Hepatocyte (in vitro differentiated cells): ENCODE results near the gene GALNT17. TPM values are rescaled to one million over a fixed set of nuclear protein-coding genes. Genes with fewer than 3 reads are reported as not detected.

ENCODE experiments used
- DNase-seq: peaks from one replicate; pipeline ENCODE4 v3.0.0-alpha.2; 2016; ENCODE audit warnings: low spot score
- H2AFZ ChIP-seq: fragments of 200-600 bp; sonication (generic); 2 replicates; pipeline ENCODE4 v1.6.0; 2016; ENCODE audit warnings: antibody characterized with exemption, mild to moderate bottlenecking
- H3K27ac ChIP-seq: fragments of 200-600 bp; sonication (generic); 2 replicates; pipeline ENCODE4 v1.5.1; 2016; ENCODE audit warnings: mild to moderate bottlenecking
- H3K27me3 ChIP-seq: fragments of 200-600 bp; sonication (generic); 2 replicates; pipeline ENCODE4 v1.6.1; 2016
- H3K36me3 ChIP-seq: fragments of 200-600 bp; sonication (generic); replicated peaks from 2 replicates; pipeline ENCODE4 v1.5.1; 2016; ENCODE audit warnings: low read depth; ENCODE audit not compliant: insufficient read depth
- H3K4me1 ChIP-seq: fragments of 200-600 bp; sonication (generic); 2 replicates; pipeline ENCODE4 v1.5.1; 2016; ENCODE audit warnings: mild to moderate bottlenecking, moderate library complexity; ENCODE audit not compliant: insufficient read depth
- H3K4me2 ChIP-seq: fragments of 200-600 bp; sonication (generic); 2 replicates; pipeline ENCODE4 v1.6.0; 2016
- H3K4me3 ChIP-seq: fragments of 200-600 bp; sonication (generic); 2 replicates; pipeline ENCODE4 v1.5.1; 2016; ENCODE audit warnings: mild to moderate bottlenecking
- H3K79me2 ChIP-seq: fragments of 200-600 bp; sonication (generic); 2 replicates; pipeline ENCODE4 v1.6.0; 2017; ENCODE audit warnings: mild to moderate bottlenecking
- H3K9me2 ChIP-seq: fragments of 200-600 bp; sonication (generic); replicated peaks from 2 replicates; pipeline ENCODE4 v1.6.0; 2017; ENCODE audit warnings: mild to moderate bottlenecking; ENCODE audit not compliant: insufficient read depth
- H3K9me3 ChIP-seq: fragments of 200-600 bp; sonication (generic); 2 replicates; pipeline ENCODE4 v1.5.1; 2016; ENCODE audit warnings: low read depth, mild to moderate bottlenecking
- H4K20me1 ChIP-seq: fragments of 200-600 bp; sonication (generic); 2 replicates; pipeline ENCODE4 v1.6.0; 2016; ENCODE audit warnings: mild to moderate bottlenecking; ENCODE audit not compliant: insufficient read depth, poor library complexity, severe bottlenecking
- EZH2 ChIP-seq: fragments of 200-600 bp; sonication (generic); IDR thresholded peaks from 2 replicates; pipeline ENCODE4 v1.6.1; 2016; ENCODE audit warnings: antibody characterized with exemption, mild to moderate bottlenecking, borderline replicate concordance
- EZH2phosphoT487 ChIP-seq: fragments of 200-600 bp; sonication (generic); IDR thresholded peaks from one replicate; pipeline ENCODE4 v1.6.1; 2018; ENCODE audit warnings: antibody characterized with exemption, mild to moderate bottlenecking, low read depth, moderate library complexity; ENCODE audit not compliant: unreplicated experiment, severe bottlenecking
- WGBS: methylation state at CpG from one replicate; pipeline ENCODE4 v1.1.6; 2016; ENCODE audit warnings: low lambda C conversion rate; ENCODE audit errors: missing lambda C conversion rate; 5-methylcytosine and 5-hydroxymethylcytosine counted together
- polyA plus RNA-seq: library from polyadenylated mRNA; unstranded; fragments of >200 nt; fragmentation: Nextera tagmentation; extraction: Ambion mirVana; gene quantifications from 2 replicates; pipeline ENCODE4 v1.2.1, GENCODE V29; 2016
- total RNA-seq: library from RNA; depleted of rRNA; stranded (reverse); fragments of >200 nt; gene quantifications from 2 replicates; pipeline ENCODE4 v1.2.3, GENCODE V29; 2014
- TF ChIP-seq, protein P1 (sequence below): fragments of 200-600 bp; sonication (generic); IDR thresholded peaks from 2 replicates; pipeline ENCODE4 v1.5.1; 2016; ENCODE audit warnings: antibody characterized with exemption, mild to moderate bottlenecking; ENCODE audit not compliant: poor library complexity

GALNT17 gene
- total and polyA plus RNA-seq, 2 experiments from 2014 or later = 4.3 to 8.1 TPM

DNA sequence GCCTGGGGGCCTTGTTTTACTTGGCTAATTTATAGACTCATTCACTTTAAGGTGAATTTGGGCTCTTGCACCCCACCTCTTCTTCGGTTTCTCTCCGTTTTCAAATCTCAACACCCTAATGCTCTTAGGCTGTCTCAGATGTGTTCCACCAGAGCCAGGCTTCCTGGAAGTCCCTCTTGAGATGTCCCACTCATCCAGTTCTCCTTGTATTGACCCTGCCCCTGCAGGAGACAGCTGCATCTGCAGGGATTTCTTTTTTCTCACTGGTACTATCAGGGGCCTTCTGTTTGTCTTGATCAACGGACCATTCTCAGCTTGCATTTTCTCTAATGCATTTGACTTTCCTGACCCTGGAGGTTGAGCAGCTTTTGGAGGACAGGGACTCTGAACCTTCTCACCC lies 279.5 kb downstream of the GALNT17 start:
- no peaks in the 10 kb centered on the region for H3K79me2 ChIP-seq
- no peak overlapping the region for H2AFZ ChIP-seq
- TF ChIP-seq EZH2phosphoT487 (no peak), EZH2 (no peak)
- TF ChIP-seq, protein P1, sequence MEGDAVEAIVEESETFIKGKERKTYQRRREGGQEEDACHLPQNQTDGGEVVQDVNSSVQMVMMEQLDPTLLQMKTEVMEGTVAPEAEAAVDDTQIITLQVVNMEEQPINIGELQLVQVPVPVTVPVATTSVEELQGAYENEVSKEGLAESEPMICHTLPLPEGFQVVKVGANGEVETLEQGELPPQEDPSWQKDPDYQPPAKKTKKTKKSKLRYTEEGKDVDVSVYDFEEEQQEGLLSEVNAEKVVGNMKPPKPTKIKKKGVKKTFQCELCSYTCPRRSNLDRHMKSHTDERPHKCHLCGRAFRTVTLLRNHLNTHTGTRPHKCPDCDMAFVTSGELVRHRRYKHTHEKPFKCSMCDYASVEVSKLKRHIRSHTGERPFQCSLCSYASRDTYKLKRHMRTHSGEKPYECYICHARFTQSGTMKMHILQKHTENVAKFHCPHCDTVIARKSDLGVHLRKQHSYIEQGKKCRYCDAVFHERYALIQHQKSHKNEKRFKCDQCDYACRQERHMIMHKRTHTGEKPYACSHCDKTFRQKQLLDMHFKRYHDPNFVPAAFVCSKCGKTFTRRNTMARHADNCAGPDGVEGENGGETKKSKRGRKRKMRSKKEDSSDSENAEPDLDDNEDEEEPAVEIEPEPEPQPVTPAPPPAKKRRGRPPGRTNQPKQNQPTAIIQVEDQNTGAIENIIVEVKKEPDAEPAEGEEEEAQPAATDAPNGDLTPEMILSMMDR = no peak
- no peak overlapping the region for H3K4me2 ChIP-seq
- no peaks in the 10 kb centered on the region for H3K4me1 ChIP-seq
- no peaks in the 10 kb centered on the region for H3K9me3 ChIP-seq
- H3K36me3 ChIP-seq = no peaks in the 10 kb centered on the region
- no peaks in the 10 kb centered on the region for H4K20me1 ChIP-seq
- H3K9me2 ChIP-seq = no peaks in the 10 kb centered on the region
- DNase-seq = no peak
- H3K27ac ChIP-seq = no peak overlapping the region
- no peaks in the 10 kb centered on the region for H3K27me3 ChIP-seq
- H3K4me3 ChIP-seq = no peak overlapping the region
- WGBS = 69% methylated on average over 3 of the region's 3 CpGs

DNA sequence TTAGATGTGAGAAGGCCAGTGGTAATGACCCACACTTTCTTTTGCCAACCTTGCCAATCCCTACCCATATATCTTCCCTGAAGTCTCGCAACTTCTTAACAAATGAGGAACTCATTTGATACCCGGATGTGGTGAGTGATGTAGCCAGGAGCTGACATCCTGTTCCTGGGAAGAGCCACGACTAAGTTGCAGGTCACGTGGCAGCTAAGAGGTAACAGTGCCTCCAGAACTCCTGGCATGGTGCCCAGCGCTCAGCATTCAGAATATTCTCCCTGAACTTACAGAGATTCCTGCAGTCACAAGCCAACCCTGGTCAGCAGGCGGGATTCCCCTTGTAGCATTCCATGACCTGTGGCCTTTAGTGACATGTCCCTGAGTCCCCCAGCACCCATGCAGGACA lies 282.5 kb downstream of the GALNT17 start:
- Histone ChIP-seq H4K20me1 (no peaks in the 10 kb centered on the region), H3K4me3 (no peak overlapping the region), H3K27ac (no peak overlapping the region), H3K9me3 (no peaks in the 10 kb centered on the region), H3K79me2 (no peaks in the 10 kb centered on the region), H3K4me1 (no peaks in the 10 kb centered on the region), H3K27me3 (no peaks in the 10 kb centered on the region), H3K4me2 (no peak overlapping the region), H2AFZ (no peak overlapping the region), H3K9me2 (no peaks in the 10 kb centered on the region), H3K36me3 (no peaks in the 10 kb centered on the region)
- whole genome bisulfite sequencing = 84% methylated on average over 6 of the region's 6 CpGs
- no peak for DNase-seq
- TF ChIP-seq, protein P1 = no peak
- TF ChIP-seq EZH2phosphoT487 (no peak), EZH2 (no peak)

DNA sequence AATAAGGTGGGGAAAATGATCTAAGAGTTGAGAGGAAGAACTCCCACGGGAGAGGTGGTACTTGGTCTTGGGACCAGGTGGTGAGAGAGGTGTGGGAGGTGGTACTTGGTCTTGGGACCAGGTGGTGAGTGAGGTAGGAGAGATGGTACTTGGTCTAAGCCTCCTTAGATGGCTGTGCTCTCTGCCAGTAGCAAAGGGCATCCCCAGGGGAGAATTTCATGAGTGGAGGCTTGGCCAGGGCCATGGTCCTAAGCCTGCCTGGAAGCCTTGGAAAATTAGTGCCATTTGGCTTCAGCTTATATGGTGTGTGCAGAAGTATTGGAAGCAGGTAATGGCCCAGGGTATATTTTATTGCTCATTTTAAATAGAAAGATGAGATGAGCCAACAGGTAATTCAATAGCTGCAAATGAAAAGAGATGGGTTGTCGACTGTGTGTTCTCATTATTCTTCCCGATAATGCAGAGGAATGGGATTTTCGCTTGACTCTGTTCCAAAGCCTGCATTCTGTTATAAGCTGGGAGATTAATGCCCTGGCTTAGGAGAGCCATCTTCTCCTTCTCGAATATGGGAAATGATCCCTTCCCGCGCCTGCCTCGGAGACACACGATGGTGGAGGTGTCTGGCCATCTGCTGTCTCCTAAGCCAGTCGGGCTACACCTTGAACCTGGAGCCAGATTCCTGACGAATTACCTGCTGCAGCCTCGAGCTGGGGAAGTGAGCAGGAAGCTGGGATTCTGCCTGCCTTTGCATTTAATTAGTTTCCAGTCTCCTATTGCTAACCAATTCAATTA lies 287.8 kb downstream of the GALNT17 start:
- no peak overlapping the region for H3K4me3 ChIP-seq
- 76% methylated on average over 12 of the region's 12 CpGs for WGBS
- H3K27ac ChIP-seq = no peak overlapping the region
- H3K27me3 ChIP-seq = no peaks in the 10 kb centered on the region
- TF ChIP-seq, protein P1 = no peak
- TF ChIP-seq EZH2 (no peak), EZH2phosphoT487 (no peak)
- no peak overlapping the region for H3K4me2 ChIP-seq
- H2AFZ ChIP-seq = no peak overlapping the region
- H4K20me1 ChIP-seq = no peaks in the 10 kb centered on the region
- H3K36me3 ChIP-seq = no peaks in the 10 kb centered on the region
- H3K79me2 ChIP-seq = no peaks in the 10 kb centered on the region
- no peak for DNase-seq
- no peaks in the 10 kb centered on the region for H3K4me1 ChIP-seq
- no peaks in the 10 kb centered on the region for H3K9me3 ChIP-seq
- no peaks in the 10 kb centered on the region for H3K9me2 ChIP-seq
